ENCODE results near the gene CFAP74. TPM values are rescaled to one million over a fixed set of nuclear protein-coding genes. Genes with fewer than 3 reads are reported as not detected.

The CFAP74 gene
- total and polyA plus RNA-seq, 2 of the 13 experiments (the other 11 are each of a cell fraction or from before 2014, with no cell fraction given): 0.27 to 0.62 TPM

GRCh38 chr1:2046174-2046917 lies 42.8 kb upstream of the CFAP74 start (continued):
- TF ChIP-seq SRF (IDR thresholded peaks at IDR 0.05; ENCODE audit: low read depth, low read length): no peak
- TF ChIP-seq AKAP8 (CRISPR knock-in tag; IDR thresholded peaks at IDR 0.05): no peak
- no peak; the same call in 1 of the 2 replicates for TF ChIP-seq ZNF205 (CRISPR knock-in tag; IDR thresholded peaks at IDR 0.05)
- no peak for TF ChIP-seq ZNF33B (CRISPR knock-in tag; IDR thresholded peaks at IDR 0.05)
- TF ChIP-seq RORA (CRISPR knock-in tag; IDR thresholded peaks at IDR 0.05): no peak
- no peak for TF ChIP-seq ZFP1 (CRISPR knock-in tag; IDR thresholded peaks at IDR 0.05)
- TF ChIP-seq FOXP4 (CRISPR knock-in tag; IDR thresholded peaks at IDR 0.05): peak; percentile 32; the same call in 1 of the 2 replicates
- no peak for TF ChIP-seq CEBPZ (IDR thresholded peaks at IDR 0.05; ENCODE audit: low read length)
- TF ChIP-seq ZFP36L1 (CRISPR knock-in tag; IDR thresholded peaks at IDR 0.05): no peak
- no peak for TF ChIP-seq BATF2 (CRISPR knock-in tag; IDR thresholded peaks at IDR 0.05)
- 0 out of 2 replicates have a peak, but pooled peaks have one; percentile 14 for TF ChIP-seq ZMAT3 (CRISPR knock-in tag; conservative IDR thresholded peaks at IDR 0.05)
- no peak for TF ChIP-seq ZNF496 (CRISPR knock-in tag; IDR thresholded peaks at IDR 0.05; ENCODE audit: insufficient replicate concordance)
- TF ChIP-seq ZNF770 (CRISPR knock-in tag; IDR thresholded peaks at IDR 0.05): no peak
- no peak for TF ChIP-seq SRSF9 (IDR thresholded peaks at IDR 0.05; ENCODE audit: borderline replicate concordance, insufficient read depth, low read depth, low read length, poor library complexity, severe bottlenecking)
- TF ChIP-seq HDAC6 (IDR thresholded peaks at IDR 0.05; ENCODE audit: low read depth, low read length): no peak
- no peak; the same call in 1 of the 2 replicates for TF ChIP-seq TFAP4 (IDR thresholded peaks at IDR 0.05; ENCODE audit: borderline replicate concordance, low read depth)
- TF ChIP-seq DR1 (CRISPR knock-in tag; IDR thresholded peaks at IDR 0.05): no peak
- TF ChIP-seq THAP8 (CRISPR knock-in tag; IDR thresholded peaks at IDR 0.05; ENCODE audit: borderline replicate concordance): no peak
- TF ChIP-seq ZNF138 (CRISPR knock-in tag; IDR thresholded peaks at IDR 0.05; ENCODE audit: low read depth): no peak

Data from HepG2 (cell line).